GM19372 (cell line): ENCODE data around the gene TMC2.

Experiments used
- ATAC-seq: cut with Tn5 transposase; IDR thresholded peaks from one replicate; pipeline ENCODE4 v1.9.1; 2021; ENCODE audit warnings: mild to moderate bottlenecking, low read depth, moderate library complexity; ENCODE audit not compliant: unreplicated experiment

TMC2 gene

GRCh38 chr20:2619961-2620595 is 83.7 kb downstream of the TMC2 start:
- ATAC-seq = no peak

- no peak for ATAC-seq
Measured at GRCh38 chr20:2624190-2624589, 87.8 kb downstream of the TMC2 start.

GRCh38 chr20:2625062-2625461 is 88.7 kb downstream of the TMC2 start:
- ATAC-seq = no peak

GRCh38 chr20:2626853-2627541 is 90.6 kb downstream of the TMC2 start:
- no peak for ATAC-seq

GRCh38 chr20:2631228-2631627 is 94.9 kb downstream of the TMC2 start:
- ATAC-seq = no peak

- no peak for ATAC-seq
Measured at GRCh38 chr20:2633381-2633780, 97.0 kb downstream of the TMC2 start.

- ATAC-seq = no peak
Measured at GRCh38 chr20:2637246-2637645, 100.9 kb downstream of the TMC2 start.

GRCh38 chr20:2640260-2640659 is 103.9 kb downstream of the TMC2 start:
- no peak for ATAC-seq

GRCh38 chr20:2640899-2641298 is 104.5 kb downstream of the TMC2 start:
- ATAC-seq = no peak

GRCh38 chr20:2643708-2644107 is 107.3 kb downstream of the TMC2 start:
- no peak for ATAC-seq

- ATAC-seq = peak; percentile 79
Measured at GRCh38 chr20:2651772-2652723, 115.7 kb downstream of the TMC2 start, which contains the start of gene NOP56. Gene NOP56 (plus strand): TSS chr20:2652632. CDS start chr20:2652661, 29 bp downstream.

- ATAC-seq = peak; percentile 32
Measured at GRCh38 chr20:2652724-2653555, 116.6 kb downstream of the TMC2 start.

GRCh38 chr20:2653556-2654383 is 117.4 kb downstream of the TMC2 start:
- no peak for ATAC-seq

GRCh38 chr20:2654384-2654822 is 118.0 kb downstream of the TMC2 start:
- ATAC-seq = no peak

GRCh38 chr20:2654831-2655230 is 118.5 kb downstream of the TMC2 start:
- ATAC-seq = no peak

GRCh38 chr20:2655331-2656116 is 119.2 kb downstream of the TMC2 start:
- no peak for ATAC-seq

- ATAC-seq = no peak
Measured at GRCh38 chr20:2656471-2657117, 120.2 kb downstream of the TMC2 start.

- ATAC-seq = no peak
Measured at GRCh38 chr20:2657241-2657640, 120.9 kb downstream of the TMC2 start.
